Smooth muscle cell of the brain vasculature (primary cell): ENCODE data around the gene ST3GAL5.
A peak's percentile ranks its signal among the peaks of the same experiment; 100 is the strongest.
"Not testable (repeated sequence)": the region's sequence is repeated elsewhere in the genome, so short reads cannot be mapped to it uniquely, and the experiment has no call there.

Experiments used
- DNase-seq: peaks from one replicate; pipeline ENCODE4 v3.0.0-alpha.2; 2012; ENCODE audit warnings: low read depth, low spot score

The ST3GAL5 gene

GRCh38 chr2:85893428-85894258 is 4.9 kb upstream of the ST3GAL5 start:
- DNase-seq: peak; percentile 52

DNA sequence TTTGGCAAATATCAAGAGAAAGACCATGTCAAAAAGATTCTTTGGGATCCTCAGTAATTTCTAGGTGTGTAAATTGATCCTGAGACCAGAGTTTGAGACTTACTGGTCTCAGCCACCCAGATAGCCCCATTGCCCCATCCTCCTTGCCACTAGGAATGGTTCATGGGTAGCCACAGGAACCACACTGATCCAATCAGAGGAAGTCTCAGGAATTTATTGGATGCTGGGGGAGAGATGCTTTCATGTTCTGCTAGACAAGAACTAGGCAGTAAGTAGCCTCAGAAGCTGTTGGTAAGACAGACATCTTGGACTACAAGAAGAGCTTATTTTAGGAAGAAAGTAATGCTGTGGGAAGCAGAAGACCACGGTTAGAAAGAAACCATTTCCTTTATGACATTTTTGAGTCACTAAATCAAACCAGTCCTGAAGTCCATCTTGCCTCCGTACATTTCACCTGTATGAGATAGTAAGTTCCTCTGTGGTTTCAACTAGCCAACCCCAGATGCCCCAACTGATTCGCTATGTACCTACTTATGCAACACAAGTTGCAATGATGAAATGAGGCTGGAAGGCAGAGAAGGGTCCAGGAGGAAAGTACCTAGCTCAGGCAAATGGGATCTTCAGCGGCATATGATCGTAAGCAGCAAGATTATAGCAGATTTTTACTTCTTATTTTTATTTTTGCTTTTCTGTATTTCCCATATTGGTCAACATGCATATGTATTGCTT is 3.6 kb upstream of the ST3GAL5 start:
- DNase-seq: no peak

GRCh38 chr2:85890522-85891176 is 1.9 kb upstream of the ST3GAL5 start:
- no peak for DNase-seq

- no peak for DNase-seq
Measured at GRCh38 chr2:85889627-85890281, 964 bp upstream of the ST3GAL5 start.

- DNase-seq: no peak
Measured at GRCh38 chr2:85888020-85888683, 638 bp downstream of the ST3GAL5 start.

DNA sequence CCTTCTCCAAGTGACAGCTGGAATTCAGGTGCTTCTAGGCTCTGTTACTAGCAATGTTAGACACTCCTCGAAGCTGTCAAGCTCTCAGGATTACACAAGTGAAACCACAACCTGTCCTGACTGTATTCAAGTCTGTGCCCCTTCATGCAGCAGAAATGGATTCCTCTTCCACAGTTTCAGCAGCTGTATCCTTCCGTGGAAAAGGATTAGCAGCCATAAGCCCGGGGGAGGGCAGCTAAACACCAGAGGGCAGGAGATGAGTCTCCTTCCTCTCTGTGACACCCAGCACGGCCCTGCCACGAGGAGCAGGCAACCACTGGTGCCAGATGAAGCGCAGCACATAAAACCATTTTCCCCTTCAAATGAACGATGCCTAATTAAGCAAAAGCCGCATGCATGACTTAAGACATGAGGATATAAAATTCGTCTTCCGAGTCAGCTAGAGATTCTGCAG is 1.2 kb downstream of the ST3GAL5 start:
- DNase-seq: no peak

DNA sequence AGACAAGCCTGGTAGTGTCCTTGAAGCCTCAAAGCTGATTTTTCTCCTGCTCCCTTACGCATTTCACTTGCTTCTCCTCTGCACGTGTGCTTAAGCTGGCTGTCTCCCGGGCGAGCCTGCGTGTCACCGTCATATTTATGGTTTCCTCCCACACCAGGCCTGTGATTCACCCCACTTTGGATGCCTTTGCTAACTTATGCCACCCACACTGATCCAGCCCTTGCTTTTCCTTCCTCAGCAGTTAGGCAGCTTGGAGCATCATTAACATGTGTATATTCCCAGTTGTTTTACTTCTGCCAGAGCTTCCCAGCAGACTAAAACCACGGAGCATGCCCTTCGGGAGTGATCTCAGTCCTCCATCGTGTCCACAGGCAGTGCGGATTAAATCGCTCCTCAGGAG is 2.2 kb downstream of the ST3GAL5 start:
- DNase-seq: no peak

DNA sequence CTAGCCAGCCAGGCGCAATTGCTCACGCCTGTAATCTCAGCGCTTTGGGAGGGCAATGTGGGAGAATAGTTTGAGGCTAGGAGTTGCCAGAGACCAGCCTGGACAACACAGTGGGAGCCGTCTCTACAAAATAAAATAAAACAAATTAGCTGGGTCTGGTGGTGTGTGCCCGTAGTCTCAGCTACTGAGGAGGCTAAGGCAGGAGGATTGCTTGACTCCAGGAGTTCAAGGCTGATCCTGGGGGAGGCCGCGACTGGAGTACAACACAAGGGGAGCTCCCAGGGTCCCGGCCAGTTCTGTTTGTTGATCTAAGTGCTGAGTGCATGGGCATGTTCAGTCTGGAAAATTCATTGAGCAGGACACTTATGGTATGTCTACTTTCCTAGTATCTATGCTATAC is 2.6 kb downstream of the ST3GAL5 start:
- no peak for DNase-seq

- DNase-seq: not testable (repeated sequence)
Measured at GRCh38 chr2:85881781-85882180, 7.0 kb downstream of the ST3GAL5 start.

GRCh38 chr2:85880716-85881328 is 8.0 kb downstream of the ST3GAL5 start:
- not testable (repeated sequence) for DNase-seq

GRCh38 chr2:85878719-85879370 is 9.9 kb downstream of the ST3GAL5 start:
- DNase-seq: no peak

DNA sequence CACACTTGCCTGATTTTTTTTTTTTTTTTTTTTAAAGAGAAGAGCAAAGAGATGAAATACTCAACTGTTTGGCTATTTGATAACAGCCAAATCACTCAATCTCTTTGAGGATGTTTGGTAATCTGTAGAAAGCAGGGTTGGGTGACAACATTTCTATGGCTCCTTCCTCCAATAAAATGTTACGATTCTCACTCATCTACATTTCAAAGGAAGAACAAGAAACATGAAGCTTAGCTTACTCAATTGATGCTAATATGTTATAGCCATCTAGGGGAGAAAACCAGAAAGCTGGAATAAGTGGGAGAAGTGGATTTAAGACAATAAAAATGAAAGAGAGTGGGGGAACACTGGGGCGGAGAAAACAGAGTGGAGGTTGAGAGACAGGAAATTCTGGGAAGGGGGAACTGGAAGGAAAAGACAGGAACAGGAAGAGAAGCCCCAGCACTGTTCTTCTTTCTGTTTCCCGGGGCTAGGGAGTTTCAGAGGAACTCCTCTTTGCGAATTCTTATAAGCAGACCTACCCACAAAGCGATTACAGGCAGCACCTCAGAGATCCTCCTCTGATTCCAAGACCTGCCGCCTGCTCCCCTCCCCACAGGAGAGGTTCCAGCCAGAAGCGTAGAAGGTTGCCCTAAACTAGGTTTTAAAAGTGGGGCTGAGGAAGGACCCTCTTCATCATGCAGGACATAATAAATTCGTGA is 13.3 kb downstream of the ST3GAL5 start:
- no peak for DNase-seq

- no peak for DNase-seq
Measured at GRCh38 chr2:85873679-85874078, 15.1 kb downstream of the ST3GAL5 start.

DNA sequence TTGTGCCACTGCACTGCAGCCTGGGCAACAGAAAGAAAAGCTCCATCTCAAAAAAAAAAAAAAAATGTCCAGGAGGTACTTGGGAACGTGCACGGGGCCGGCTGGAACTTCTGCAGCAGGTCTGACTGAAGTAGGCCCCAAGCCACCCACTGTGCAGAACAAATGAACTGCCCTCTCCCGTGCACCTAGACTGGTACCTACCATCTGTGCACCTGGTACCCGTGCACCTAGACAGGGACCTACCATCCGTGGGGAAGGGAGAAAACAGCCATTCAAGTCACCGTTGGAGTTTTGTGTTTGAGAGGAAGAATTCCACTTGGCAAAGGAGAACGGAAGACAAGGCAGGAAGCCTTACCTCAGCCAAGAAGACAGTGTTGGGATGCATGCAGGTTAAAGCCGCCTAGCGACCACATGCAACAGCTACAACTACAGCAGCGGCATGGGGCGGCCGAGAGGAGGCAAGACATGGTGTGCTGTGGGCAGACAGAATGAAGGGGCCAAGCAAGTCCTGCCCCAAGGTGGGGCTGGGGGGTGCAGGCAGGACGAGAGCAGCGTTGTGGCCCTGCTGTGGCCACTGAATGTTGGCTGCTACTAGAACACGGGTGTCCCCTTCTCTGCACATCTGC is 16.1 kb downstream of the ST3GAL5 start:
- no peak for DNase-seq

GRCh38 chr2:85871494-85872164 is 17.2 kb downstream of the ST3GAL5 start:
- no peak for DNase-seq

DNA sequence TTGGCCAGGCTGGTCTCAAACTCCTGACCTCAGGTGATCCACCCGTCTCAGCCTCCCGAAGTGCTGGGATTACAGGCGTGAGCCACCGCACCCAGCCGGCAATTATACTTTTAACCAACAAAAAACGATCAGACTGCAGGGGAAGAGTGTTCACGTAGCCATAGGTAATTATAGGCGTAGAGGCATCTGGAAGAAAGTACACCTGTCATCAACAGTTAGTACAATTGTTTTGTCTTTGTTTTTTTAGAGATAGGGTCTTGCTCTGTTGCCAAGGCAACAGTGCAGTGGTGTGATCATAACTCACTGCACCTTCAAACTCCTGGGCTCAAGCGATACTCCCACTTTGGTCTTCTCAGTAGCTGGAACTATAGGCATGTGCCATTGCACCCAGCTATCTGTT is 20.0 kb downstream of the ST3GAL5 start:
- DNase-seq: no peak

GRCh38 chr2:85867556-85868292 is 21.1 kb downstream of the ST3GAL5 start:
- no peak for DNase-seq

DNA sequence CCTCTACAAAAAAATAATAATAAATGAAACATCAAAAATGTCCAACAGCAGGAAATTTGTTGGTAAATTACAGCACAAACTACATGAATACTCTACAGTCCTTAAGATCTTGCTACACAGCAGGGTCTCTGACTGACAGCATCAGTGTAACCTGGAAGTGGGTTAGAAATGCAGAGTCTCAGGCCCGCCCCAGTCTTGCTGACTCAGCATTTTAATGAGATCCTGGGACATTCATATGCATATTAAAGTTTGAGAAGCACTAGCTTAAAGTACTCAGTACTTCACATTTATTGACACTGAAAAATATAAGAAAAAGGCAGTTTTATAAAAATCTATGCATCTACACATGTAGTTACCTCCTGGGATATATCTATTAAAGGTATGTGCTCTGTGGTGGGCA is 21.7 kb downstream of the ST3GAL5 start:
- no peak for DNase-seq
